Inflammatory macrophage treated with lipopolysaccharide for 1 hour (primary cell): ENCODE measurements around the gene FAM170B.
A peak's percentile ranks its signal among the peaks of the same experiment; 100 is the strongest.

Experiments used
- DNase-seq, 2 donors: peaks; one replicate each; pipeline ENCODE4 v3.0.0-alpha.2; 2020 to 2022

Gene FAM170B

GRCh38 chr10:49151025-49151445, 17.2 kb upstream of the FAM170B start:
- no peak for DNase-seq

- DNase-seq: no peak
Measured at GRCh38 chr10:49150426-49150825, 16.6 kb upstream of the FAM170B start.

GRCh38 chr10:49149881-49150280, 16.1 kb upstream of the FAM170B start:
- no peak for DNase-seq

- DNase-seq: no peak
Measured at GRCh38 chr10:49144058-49144720, 10.4 kb upstream of the FAM170B start.

- no peak for DNase-seq
Measured at GRCh38 chr10:49143249-49143648, 9.4 kb upstream of the FAM170B start.

GRCh38 chr10:49141541-49142332, 7.9 kb upstream of the FAM170B start:
- DNase-seq: no peak

GRCh38 chr10:49140304-49141177, 6.7 kb upstream of the FAM170B start:
- no peak for DNase-seq

GRCh38 chr10:49139846-49140195, 6.0 kb upstream of the FAM170B start:
- peak in 1 of 2 donors; percentile 35 for DNase-seq

- peak; percentile 58 to 82 for DNase-seq
Measured at GRCh38 chr10:49139028-49139845, 5.4 kb upstream of the FAM170B start.

- no peak for DNase-seq
Measured at GRCh38 chr10:49138361-49138891, 4.6 kb upstream of the FAM170B start.

- DNase-seq: no peak
Measured at GRCh38 chr10:49136525-49136924, 2.7 kb upstream of the FAM170B start.

- peak in 1 of 2 donors; percentile 22 for DNase-seq
Measured at GRCh38 chr10:49135575-49136313, 1.9 kb upstream of the FAM170B start.

- no peak for DNase-seq
Measured at GRCh38 chr10:49134327-49134726, 506 bp upstream of the FAM170B start.

- DNase-seq: no peak
Measured at GRCh38 chr10:49132362-49132737, 1.5 kb downstream of the FAM170B start.

GRCh38 chr10:49131507-49132361, 2.1 kb downstream of the FAM170B start:
- no peak for DNase-seq

GRCh38 chr10:49129376-49129775, 4.4 kb downstream of the FAM170B start:
- peak in 1 of 2 donors; percentile 60 for DNase-seq

GRCh38 chr10:49128854-49129253, 5.0 kb downstream of the FAM170B start:
- DNase-seq: no peak

- no peak for DNase-seq
Measured at GRCh38 chr10:49123981-49124950, 9.6 kb downstream of the FAM170B start.

- DNase-seq: no peak
Measured at GRCh38 chr10:49120911-49121310, 12.9 kb downstream of the FAM170B start.
